ENCODE results near the gene ANO10. TPM values are rescaled to one million over a fixed set of nuclear protein-coding genes. Genes with fewer than 3 reads are reported as not detected.
"Not testable (repeated sequence)": the region's sequence is repeated elsewhere in the genome, so short reads cannot be mapped to it uniquely, and the experiment has no call there.

Gene ANO10
- total and polyA plus RNA-seq, 7 donors = 10.3 to 18.8 (median 13.1) TPM

- H3K27ac ChIP-seq = no peak overlapping the region
- 96 to 98% (median 96%) methylated on average over 29 of the region's 29 CpGs for WGBS, 3 donors
- H3K4me1 ChIP-seq = no peaks in the 10 kb centered on the region
- no peaks in the 10 kb centered on the region for H3K36me3 ChIP-seq (ENCODE audit: insufficient read depth in 1 of 2, low read depth in 1 of 2)
- no peak overlapping the region for H3K4me3 ChIP-seq
- no peaks in the 10 kb centered on the region for H3K27me3 ChIP-seq (ENCODE audit: insufficient read depth in 3 of 3, low read length in 2 of 3)
- no peak for ATAC-seq
- TF ChIP-seq CTCF (IDR thresholded peaks at IDR 0.05) = no peak
- no peak for DNase-seq
- intact Hi-C loops (cut with DNase I) = no loop called here
- H3K9me3 ChIP-seq = no peaks in the 10 kb centered on the region
Observed at GRCh38 chr3:43484926-43485488, 136.8 kb downstream of the ANO10 start.

- Histone ChIP-seq H3K9me3 (no peaks in the 10 kb centered on the region), H3K36me3 (ENCODE audit: insufficient read depth in 1 of 2, low read depth in 1 of 2) (no peaks in the 10 kb centered on the region), H3K27me3 (ENCODE audit: insufficient read depth in 3 of 3, low read length in 2 of 3) (no peaks in the 10 kb centered on the region), H3K4me1 (no peaks in the 10 kb centered on the region), H3K4me3 (no peak overlapping the region), H3K27ac (no peak overlapping the region)
- DNase-seq = no peak
- intact Hi-C loops (cut with DNase I) = no loop called here
- ATAC-seq = no peak
- TF ChIP-seq CTCF (IDR thresholded peaks at IDR 0.05) = no peak
Observed at GRCh38 chr3:43481375-43481774, 140.4 kb downstream of the ANO10 start.

- intact Hi-C loops (cut with DNase I); H3K27me3 ChIP-seq (ENCODE audit: insufficient read depth in 3 of 3, low read length in 2 of 3); ATAC-seq; H3K27ac ChIP-seq; H3K4me1 ChIP-seq; DNase-seq; H3K4me3 ChIP-seq; H3K36me3 ChIP-seq (ENCODE audit: insufficient read depth in 1 of 2, low read depth in 1 of 2); H3K9me3 ChIP-seq: not testable (repeated sequence)
- WGBS, 3 donors = 67 to 69% (median 68%) methylated on average over 2 of the region's 2 CpGs
Observed at GRCh38 chr3:43478839-43479238, 143.0 kb downstream of the ANO10 start.

GRCh38 chr3:43478118-43478785 lies 143.6 kb downstream of the ANO10 start:
- H3K4me1 ChIP-seq = no peaks in the 10 kb centered on the region
- H3K27ac ChIP-seq = peak overlapping the region; percentile 50
- TF ChIP-seq CTCF (IDR thresholded peaks at IDR 0.05) = no peak
- H3K4me3 ChIP-seq = no peak overlapping the region
- no peaks in the 10 kb centered on the region for H3K36me3 ChIP-seq (ENCODE audit: insufficient read depth in 1 of 2, low read depth in 1 of 2)
- ATAC-seq (no peak), DNase-seq (no peak)
- intact Hi-C loops (cut with DNase I) = no loop called here
- H3K9me3 ChIP-seq = no peaks in the 10 kb centered on the region
- no peaks in the 10 kb centered on the region for H3K27me3 ChIP-seq (ENCODE audit: insufficient read depth in 3 of 3, low read length in 2 of 3)
- 91 to 96% (median 93%) methylated on average over 1 of the region's 1 CpG for WGBS, 3 donors

GRCh38 chr3:43477600-43477999 lies 144.2 kb downstream of the ANO10 start:
- Histone ChIP-seq H3K27ac (peak overlapping the region; percentile 50), H3K9me3 (no peaks in the 10 kb centered on the region), H3K4me3 (no peak overlapping the region), H3K27me3 (ENCODE audit: insufficient read depth in 3 of 3, low read length in 2 of 3) (no peaks in the 10 kb centered on the region), H3K4me1 (no peaks in the 10 kb centered on the region), H3K36me3 (ENCODE audit: insufficient read depth in 1 of 2, low read depth in 1 of 2) (no peaks in the 10 kb centered on the region)
- no peak for TF ChIP-seq CTCF (IDR thresholded peaks at IDR 0.05)
- ATAC-seq (peak in 3 of 4 donors; percentile 24 to 52 (median 44)), DNase-seq (peak; percentile 30 to 54)
- intact Hi-C loops (cut with DNase I) = no loop called here
- 71 to 86% (median 76%) methylated on average over 6 of the region's 6 CpGs for WGBS, 3 donors
